ENCODE results near the gene NHSL1.

- no peak for TF ChIP-seq CTCF (IDR thresholded peaks at IDR 0.05; ENCODE audit: low read length)
- no peak for TF ChIP-seq EZH2 (IDR thresholded peaks at IDR 0.05; ENCODE audit: borderline replicate concordance, low read length)
Measured at GRCh38 chr6:138477913-138478539, 21.3 kb downstream of the NHSL1 start.
